HG02798 (cell line): ENCODE results near the gene EPB41L1.

Source experiments
- ATAC-seq: cut with Tn5 transposase; IDR thresholded peaks from one replicate; pipeline ENCODE4 v1.9.1; 2021; ENCODE audit warnings: mild to moderate bottlenecking; ENCODE audit not compliant: unreplicated experiment, poor library complexity

EPB41L1 gene

GRCh38 chr20:36154700-36155628 is at the start of gene EPB41L1:
EPB41L1 (plus strand) TSS chr20:36154740; CDS start chr20:36173778, 19,038 bp downstream.
- no peak for ATAC-seq

DNA sequence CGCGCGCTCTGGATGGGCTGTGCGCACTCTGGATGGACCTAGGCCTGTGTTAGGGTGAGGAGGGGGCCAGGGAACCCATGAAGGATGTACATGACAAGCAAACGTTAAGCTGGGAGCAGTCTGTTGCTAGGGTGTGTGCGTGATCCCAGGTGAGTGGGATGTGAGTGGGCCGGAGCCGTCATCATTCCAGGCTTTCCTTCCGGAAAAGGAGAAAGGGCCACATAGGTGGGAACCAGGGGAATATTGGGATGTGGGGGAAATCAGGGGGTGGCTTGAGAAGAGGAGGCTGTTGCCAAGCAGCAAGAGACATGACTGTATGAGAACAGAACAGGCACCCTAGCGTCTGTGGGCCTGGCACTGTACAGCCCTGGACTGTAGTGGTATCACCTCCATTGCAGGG is 49.7 kb upstream of the EPB41L1 start:
- ATAC-seq, result no peak

DNA sequence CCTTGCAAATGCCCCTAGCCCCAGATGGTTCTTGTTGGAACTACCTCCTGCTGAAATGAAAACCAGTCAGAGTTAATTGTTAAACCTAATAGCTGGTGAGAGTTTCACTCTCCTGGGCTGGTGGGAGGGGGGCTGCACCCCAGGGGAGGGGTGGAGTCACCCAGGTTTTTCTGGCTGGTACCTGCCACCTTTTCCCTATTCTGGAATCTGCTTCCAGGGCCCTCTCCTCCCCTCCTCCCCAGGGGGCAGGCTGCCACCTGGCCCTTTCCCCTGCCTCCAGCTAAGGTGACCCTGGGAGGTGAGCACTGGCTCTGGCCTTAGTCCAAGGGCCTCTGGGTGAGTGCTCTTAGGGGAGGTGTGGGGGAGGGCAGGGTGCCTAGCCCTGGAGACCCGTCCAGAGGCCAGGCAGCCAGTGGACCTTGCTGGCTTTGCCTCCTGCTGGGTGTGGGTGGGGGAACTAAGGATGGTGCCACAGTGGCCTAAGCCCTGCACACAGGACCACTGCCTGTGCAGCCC is 48.8 kb upstream of the EPB41L1 start:
- no peak for ATAC-seq

DNA sequence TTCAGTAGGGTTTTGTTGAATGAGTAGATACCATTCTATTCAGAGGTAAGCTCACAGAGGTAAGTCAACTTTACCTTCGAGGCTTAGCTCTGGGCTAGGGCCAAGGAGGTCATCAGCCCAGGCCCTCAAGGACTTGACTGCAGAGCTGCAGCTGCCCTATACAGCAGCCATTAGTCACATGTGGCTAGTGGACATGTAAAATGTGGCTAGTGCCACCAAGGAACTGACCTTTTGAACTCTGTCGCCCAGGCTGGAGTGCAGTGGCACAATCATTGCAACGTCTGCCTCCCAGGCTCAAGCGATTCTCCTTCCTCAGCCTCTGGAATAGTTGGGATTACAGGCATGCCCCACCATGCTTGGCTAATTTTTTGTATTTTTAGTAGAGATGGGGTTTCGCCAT is 47.9 kb upstream of the EPB41L1 start:
- ATAC-seq, result no peak

- no peak for ATAC-seq
Measured at GRCh38 chr20:36107881-36108280, 46.7 kb upstream of the EPB41L1 start.

DNA sequence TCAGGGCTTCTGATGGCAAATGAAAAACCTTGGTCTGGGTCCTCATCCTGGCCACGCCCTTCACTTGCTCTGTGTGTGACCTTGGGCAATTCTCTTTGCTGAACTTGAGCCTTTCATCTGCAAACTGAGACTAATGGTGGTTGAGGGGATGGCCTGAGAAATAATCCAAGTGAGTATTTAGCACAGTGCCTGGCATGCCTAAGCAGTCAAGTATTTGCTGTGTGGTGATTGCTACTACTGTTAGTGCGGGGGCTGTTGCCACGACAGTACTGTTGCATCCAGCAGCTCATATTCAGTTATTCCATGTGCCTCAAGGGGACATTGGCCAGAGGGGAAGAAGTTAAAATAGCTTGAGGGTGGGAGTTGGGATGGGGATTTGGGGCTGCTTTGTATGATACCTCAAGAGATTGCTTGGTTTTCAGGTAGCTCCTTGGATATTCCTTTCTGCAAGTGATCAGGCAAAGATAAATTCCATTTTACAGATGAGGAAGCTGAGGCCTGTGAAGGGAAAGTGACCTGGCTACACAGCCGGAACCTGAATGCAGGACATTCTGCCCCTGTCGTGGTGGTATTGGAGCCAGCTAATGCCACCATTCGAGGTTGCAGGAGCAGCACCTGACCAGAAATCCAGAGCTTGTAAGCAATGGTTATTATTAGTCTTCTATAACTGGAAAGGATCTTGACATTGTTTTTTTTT is 45.1 kb upstream of the EPB41L1 start:
- no peak for ATAC-seq

DNA sequence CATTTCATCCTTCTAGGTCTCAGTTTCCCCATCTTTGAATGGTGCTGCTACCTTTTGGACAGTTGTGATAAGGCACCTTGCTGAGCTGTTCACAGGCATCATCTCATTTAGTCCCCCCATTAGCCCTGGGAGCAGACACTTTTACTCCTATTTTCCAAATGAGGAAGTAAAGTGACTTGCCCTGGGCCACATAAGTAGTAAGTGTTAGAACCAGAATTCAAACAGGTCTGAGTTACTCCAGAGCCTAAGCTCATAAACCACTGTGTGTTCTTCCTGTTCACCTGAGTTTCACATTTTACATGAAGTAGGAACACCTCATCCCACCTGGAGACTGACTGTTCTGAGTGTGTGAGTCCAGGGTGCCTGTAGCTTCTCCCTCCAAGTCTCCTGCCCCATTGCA is 43.5 kb upstream of the EPB41L1 start:
- ATAC-seq, result no peak

GRCh38 chr20:36112112-36112511 is 42.4 kb upstream of the EPB41L1 start:
- ATAC-seq, result no peak

GRCh38 chr20:36113036-36113435 is 41.5 kb upstream of the EPB41L1 start:
- ATAC-seq, result no peak

DNA sequence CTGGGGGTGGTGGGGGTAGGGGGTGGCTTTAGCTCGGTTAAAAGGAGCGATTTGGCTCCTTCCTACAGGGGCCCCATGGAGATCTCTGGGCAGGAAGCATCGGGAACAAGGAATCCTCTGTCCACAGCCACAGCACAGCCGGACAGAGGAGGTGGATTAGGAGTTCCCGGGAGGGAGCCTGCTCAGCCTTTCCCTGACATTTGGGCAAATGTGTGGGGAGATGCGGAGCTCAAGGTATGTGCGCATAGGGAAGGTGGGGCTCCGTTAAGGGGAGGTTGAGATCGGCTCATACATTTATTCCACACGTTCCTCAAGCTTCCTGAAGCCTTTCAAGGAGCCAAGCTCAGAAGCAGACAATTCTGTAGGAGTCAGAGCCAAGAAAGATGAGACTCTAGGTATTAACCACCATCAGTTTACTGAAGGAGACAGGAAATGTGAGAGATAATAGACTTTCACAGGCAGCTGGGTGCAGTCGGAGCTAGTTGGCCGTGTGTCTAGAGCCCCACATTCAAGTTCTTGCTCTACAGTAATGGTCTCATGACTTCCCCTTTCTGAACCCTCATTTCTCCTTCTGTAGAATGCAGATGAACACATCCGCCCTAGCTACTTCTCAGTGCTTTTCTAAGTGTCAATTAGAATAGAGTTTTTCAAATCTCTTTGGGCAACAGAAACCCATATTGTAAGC is 40.8 kb upstream of the EPB41L1 start:
- no peak for ATAC-seq

DNA sequence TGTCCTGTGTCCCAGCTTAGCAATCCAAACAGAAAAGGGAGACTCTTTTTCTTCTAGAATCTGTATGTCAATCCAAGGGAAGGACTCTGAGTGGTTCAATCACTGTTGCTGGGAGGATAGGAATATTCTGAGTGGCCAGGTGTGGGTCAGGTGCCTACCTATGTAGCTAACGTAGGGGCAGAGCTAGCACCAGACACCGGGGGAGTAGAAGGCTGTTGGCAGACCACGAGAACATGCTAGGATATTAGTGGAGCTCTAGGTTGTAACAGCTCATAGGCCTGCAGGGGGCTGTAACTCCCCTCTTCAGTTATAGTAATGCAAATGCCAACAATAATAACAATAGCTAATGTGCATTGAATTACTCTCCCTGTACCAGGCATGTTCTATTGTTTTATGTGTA is 39.8 kb upstream of the EPB41L1 start:
- no peak for ATAC-seq

GRCh38 chr20:36115925-36116324 is 38.6 kb upstream of the EPB41L1 start:
- no peak for ATAC-seq

DNA sequence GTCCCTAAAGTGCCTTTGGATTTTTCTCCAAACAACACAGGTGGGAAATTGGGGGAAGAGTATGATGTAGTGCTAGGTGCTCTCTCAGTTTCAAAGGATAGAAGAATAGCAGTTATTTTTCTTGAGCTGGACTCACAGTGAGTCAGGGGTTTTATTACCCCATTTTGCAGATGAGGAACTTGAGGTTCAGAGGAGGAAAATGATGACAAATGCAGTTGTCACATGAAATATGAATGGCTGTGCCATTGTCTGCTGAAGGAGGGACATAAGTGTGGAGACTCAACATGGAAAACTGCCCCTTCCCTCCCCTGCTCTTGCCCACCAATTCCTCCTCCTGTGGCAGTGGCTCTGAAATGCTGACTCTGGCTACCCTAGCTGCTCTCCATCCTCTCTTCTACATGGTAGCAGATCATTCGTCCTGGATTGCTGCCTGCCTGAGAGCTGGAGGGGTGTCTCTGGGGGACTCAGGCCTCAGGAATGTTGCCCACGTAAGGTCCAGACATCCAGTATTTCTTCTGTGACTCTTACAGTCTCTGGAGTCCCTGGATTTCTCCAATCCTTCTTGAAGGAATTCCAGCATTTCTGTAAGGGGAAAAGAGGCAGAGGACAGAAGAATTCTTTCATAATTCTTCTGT is 37.6 kb upstream of the EPB41L1 start:
- no peak for ATAC-seq

DNA sequence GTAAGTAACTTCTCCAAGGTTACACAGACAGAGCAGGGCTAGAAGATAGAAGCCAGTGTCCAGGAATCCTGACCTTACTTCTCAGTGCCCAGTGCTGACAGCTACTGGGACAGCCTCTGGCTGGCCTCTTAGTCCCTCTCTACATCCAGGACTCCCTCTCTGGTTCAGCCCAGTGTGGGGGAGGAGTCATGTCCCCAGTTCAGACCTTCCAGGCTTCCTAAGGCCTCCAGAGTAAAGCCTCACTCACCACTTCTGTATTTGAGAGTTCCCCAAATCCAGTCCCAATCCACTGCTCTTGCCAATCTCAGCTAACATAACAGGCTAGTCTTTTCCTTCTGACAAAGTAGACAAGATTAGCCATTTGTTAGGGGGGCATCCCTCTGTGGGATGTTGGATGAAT is 36.9 kb upstream of the EPB41L1 start:
- ATAC-seq, result no peak

GRCh38 chr20:36118371-36118770 is 36.2 kb upstream of the EPB41L1 start:
- ATAC-seq, result no peak

DNA sequence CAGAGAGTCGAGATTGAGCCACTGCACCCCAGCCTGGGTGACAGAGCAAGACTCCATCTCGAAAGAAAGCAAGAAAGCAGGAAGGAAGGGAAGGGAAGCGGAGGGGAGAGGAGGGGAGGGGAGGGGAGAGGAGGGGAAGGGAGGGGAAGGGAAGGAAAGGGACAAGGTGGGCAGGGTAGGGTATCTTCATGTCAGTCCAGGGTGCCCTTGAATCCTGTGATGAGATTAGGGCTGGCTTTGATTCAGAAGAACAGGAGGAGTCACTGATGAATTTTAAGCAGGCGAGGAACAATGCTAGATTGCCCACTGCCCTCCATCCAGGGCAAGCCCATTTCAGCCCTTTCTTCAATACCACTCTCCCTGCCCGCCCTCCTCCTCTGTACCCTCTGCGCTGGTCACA is 35.0 kb upstream of the EPB41L1 start:
- ATAC-seq, result no peak

GRCh38 chr20:36120241-36120640 is 34.3 kb upstream of the EPB41L1 start:
- ATAC-seq, result no peak

DNA sequence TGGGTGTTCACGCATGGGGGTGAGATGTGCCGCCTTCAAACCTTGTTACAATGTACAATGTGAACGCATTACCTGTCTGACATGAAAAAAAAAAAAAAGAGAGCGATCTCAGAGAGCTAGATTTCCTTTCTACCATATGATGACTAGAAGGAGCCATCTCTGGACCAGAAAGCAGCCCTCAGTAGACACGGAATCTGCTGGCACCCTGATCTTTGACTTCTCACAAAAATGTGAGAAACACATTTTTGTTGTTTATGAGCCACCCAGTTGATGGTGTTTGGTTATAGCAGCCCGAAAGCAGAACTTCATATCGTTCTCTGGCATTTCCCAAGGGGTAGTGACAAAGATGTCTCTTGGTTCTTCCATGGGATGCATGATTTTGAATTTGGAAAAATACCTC is 33.5 kb upstream of the EPB41L1 start:
- ATAC-seq, result no peak

GRCh38 chr20:36121981-36122930 is 32.3 kb upstream of the EPB41L1 start:
- no peak for ATAC-seq
